Hematopoietic multipotent progenitor cell treated with erythropoietin and hydrocortisone succinate and interleukin-3 and kit ligand, for 8 days (in vitro differentiated cells): ENCODE measurements around the gene MAGIX.
A peak's percentile ranks its signal among the peaks of the same experiment; 100 is the strongest.
"Not testable (repeated sequence)": the region's sequence is repeated elsewhere in the genome, so short reads cannot be mapped to it uniquely, and the experiment has no call there.

Experiments
- DNase-seq: peaks from one replicate; pipeline ENCODE4 v3.0.0-alpha.2; 2015

The MAGIX gene

GRCh38 chrX:49161632-49162031 lies 926 bp upstream of the MAGIX start:
- peak; percentile 55 for DNase-seq

GRCh38 chrX:49163555-49164419 lies 1.2 kb downstream of the MAGIX start:
- peak; percentile 94 for DNase-seq

GRCh38 chrX:49164589-49165360 lies 2.2 kb downstream of the MAGIX start:
- no peak for DNase-seq

- DNase-seq = peak; percentile 94
These were observed 3.6 kb downstream of the MAGIX start for GRCh38 chrX:49165901-49166881.

- peak; percentile 88 for DNase-seq
These were observed 4.6 kb downstream of the MAGIX start for GRCh38 chrX:49166914-49167739.

GRCh38 chrX:49167740-49168108 lies 5.2 kb downstream of the MAGIX start:
- no peak for DNase-seq

- peak; percentile 54 for DNase-seq
These were observed 9.3 kb downstream of the MAGIX start, which contains the start of gene PLP2 for GRCh38 chrX:49171752-49172279. Gene PLP2 (plus strand): TSS chrX:49171898. CDS start chrX:49172001, 103 bp downstream.

- peak; percentile 95 for DNase-seq
These were observed 9.8 kb downstream of the MAGIX start for GRCh38 chrX:49172280-49172780.

- not testable (repeated sequence) for DNase-seq
These were observed 11.0 kb downstream of the MAGIX start for GRCh38 chrX:49173544-49173943.

GRCh38 chrX:49174723-49175122 lies 12.2 kb downstream of the MAGIX start:
- peak; percentile 61 for DNase-seq

- no peak for DNase-seq
These were observed 13.1 kb downstream of the MAGIX start for GRCh38 chrX:49175435-49176274.

- peak; percentile 70 for DNase-seq
These were observed 14.1 kb downstream of the MAGIX start for GRCh38 chrX:49176421-49177326.

GRCh38 chrX:49177338-49177833 lies 14.8 kb downstream of the MAGIX start:
- peak; percentile 94 for DNase-seq

- DNase-seq = no peak
These were observed 15.4 kb downstream of the MAGIX start for GRCh38 chrX:49177873-49178480.

- peak; percentile 72 for DNase-seq
These were observed 16.0 kb downstream of the MAGIX start for GRCh38 chrX:49178537-49178936.

- DNase-seq = no peak
These were observed 16.8 kb downstream of the MAGIX start for GRCh38 chrX:49179358-49179757.

- no peak for DNase-seq
These were observed 21.2 kb downstream of the MAGIX start for GRCh38 chrX:49183701-49184281.
